Ectodermal cell (in vitro differentiated cells): Measurements from ENCODE around the gene NUP43.
"Not testable (repeated sequence)": the region's sequence is repeated elsewhere in the genome, so short reads cannot be mapped to it uniquely, and the experiment has no call there.

Experiments
- H3K27ac ChIP-seq: 2 replicates; pipeline ENCODE4 v1.7.0; 2013; ENCODE audit warnings: mild to moderate bottlenecking, low read depth, low read length; ENCODE audit not compliant: insufficient read depth, poor library complexity, severe bottlenecking
- H3K27me3 ChIP-seq: 2 replicates; pipeline ENCODE4 v1.7.0; 2013; ENCODE audit warnings: mild to moderate bottlenecking, low read length; ENCODE audit not compliant: insufficient read depth, control insufficient read depth, poor library complexity, severe bottlenecking
- H3K36me3 ChIP-seq: one replicate; pipeline ENCODE4 v1.7.0; 2013; ENCODE audit warnings: low read length; ENCODE audit not compliant: control insufficient read depth, insufficient read depth
- H3K4me1 ChIP-seq: one replicate; pipeline ENCODE4 v1.7.0; 2013; ENCODE audit warnings: low read length; ENCODE audit not compliant: control insufficient read depth, insufficient read depth
- H3K4me3 ChIP-seq: 2 replicates; pipeline ENCODE4 v1.7.0; 2013; ENCODE audit warnings: low read depth, low read length, control low read depth; ENCODE audit not compliant: insufficient read depth
- H3K9me3 ChIP-seq: 2 replicates; pipeline ENCODE4 v1.7.0; 2013; ENCODE audit warnings: mild to moderate bottlenecking, low read length, moderate library complexity; ENCODE audit not compliant: control insufficient read depth
- WGBS, 2 experiments: methylation state at CpG; one replicate each; pipeline ENCODE4 v1.1.7; 2013; ENCODE audit warnings: missing lambda C conversion rate in 2 of 2; 5-methylcytosine and 5-hydroxymethylcytosine counted together

Gene NUP43

GRCh38 chr6:149763866-149764265 lies 17.5 kb upstream of the NUP43 start:
- H3K9me3 ChIP-seq: no peaks in the 10 kb centered on the region
- no peaks in the 10 kb centered on the region for H3K27me3 ChIP-seq
- no peaks in the 10 kb centered on the region for H3K36me3 ChIP-seq
- H3K4me3 ChIP-seq: no peak overlapping the region
- H3K4me1 ChIP-seq: no peaks in the 10 kb centered on the region
- no peak overlapping the region for H3K27ac ChIP-seq

DNA sequence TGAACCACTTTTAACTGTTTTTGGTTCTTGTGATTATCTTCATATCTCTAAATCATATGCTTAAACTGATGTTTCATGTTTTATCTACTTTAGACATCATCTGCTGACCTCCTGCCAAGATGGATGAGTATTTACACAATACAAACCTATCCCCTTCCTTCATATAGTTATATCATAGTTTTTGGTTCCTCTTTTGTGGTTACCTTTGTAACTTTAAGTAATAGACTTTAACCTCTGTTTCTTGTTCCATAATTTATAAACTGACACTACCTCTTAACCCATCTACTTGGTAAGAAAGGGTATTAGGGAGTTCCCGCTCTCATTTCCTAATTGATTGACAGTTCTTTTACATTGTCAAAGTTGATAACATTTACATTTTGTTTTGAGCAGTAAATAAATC lies 15.1 kb upstream of the NUP43 start:
- Histone ChIP-seq H3K27ac (no peak overlapping the region), H3K4me1 (no peaks in the 10 kb centered on the region), H3K4me3 (no peak overlapping the region), H3K27me3 (no peaks in the 10 kb centered on the region), H3K36me3 (no peaks in the 10 kb centered on the region), H3K9me3 (no peaks in the 10 kb centered on the region)
- WGBS, 2 experiments: 100% methylated on average over 1 of the region's 1 CpG; no CpG with 5 or more reads in 1 of the 2 experiments

GRCh38 chr6:149756261-149756636 lies 9.9 kb upstream of the NUP43 start:
- 89 to 94% methylated on average over 6 to 7 of the region's 7 CpGs for WGBS, 2 experiments
- Histone ChIP-seq H3K36me3 (no peaks in the 10 kb centered on the region), H3K9me3 (no peaks in the 10 kb centered on the region), H3K4me3 (no peak overlapping the region), H3K27me3 (no peaks in the 10 kb centered on the region), H3K27ac (no peak overlapping the region), H3K4me1 (no peaks in the 10 kb centered on the region)

DNA sequence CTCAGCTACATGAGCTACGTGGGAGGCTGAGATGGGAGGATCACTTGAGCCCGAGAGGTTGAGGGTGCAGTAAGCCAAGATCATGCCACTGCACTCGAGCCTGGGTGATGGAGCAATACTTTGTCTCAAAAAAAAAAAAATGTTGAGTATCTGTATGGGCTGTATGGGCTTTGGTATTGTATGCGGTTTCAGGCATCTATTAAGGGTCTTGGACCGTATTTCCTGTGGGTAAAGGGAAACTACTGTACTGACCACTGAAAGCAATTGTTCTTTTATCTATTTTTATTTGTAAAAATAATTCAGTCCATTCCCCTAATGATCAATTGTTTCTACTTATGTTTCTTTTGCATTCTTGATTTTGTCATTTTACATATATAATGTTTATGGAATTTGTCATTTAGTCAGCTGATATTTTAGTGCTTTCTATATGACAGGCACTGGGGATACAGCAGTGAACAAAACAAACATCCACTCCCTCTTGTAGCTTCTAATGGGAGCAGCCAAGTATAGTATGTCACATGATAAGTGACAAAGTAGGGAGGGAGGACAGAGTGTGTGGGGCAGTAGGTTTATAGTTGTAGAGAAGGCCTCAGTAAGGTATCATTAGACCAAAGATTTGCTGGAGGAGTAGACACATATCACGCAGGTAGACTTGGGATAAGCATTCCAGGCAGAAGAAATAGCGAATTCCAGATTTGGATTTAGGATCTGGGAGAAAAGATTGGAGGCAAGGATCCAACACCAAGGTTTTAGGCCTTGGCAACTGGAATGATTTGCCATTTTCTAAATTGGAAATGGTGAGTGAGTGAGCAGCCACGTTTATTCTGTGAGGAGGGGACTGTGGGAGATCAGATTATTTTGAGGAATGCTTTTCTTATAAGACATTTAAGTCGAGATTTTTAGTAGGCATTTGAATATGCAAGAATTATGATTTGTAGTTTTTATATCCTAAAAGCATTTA lies 9.3 kb upstream of the NUP43 start:
- no peak overlapping the region for H3K4me3 ChIP-seq
- no peaks in the 10 kb centered on the region for H3K36me3 ChIP-seq
- no peaks in the 10 kb centered on the region for H3K9me3 ChIP-seq
- 95 to 96% methylated on average over 8 of the region's 9 CpGs for WGBS, 2 experiments
- no peaks in the 10 kb centered on the region for H3K27me3 ChIP-seq
- H3K27ac ChIP-seq: no peak overlapping the region
- peaks cover 4% of the 10 kb centered on the region for H3K4me1 ChIP-seq

DNA sequence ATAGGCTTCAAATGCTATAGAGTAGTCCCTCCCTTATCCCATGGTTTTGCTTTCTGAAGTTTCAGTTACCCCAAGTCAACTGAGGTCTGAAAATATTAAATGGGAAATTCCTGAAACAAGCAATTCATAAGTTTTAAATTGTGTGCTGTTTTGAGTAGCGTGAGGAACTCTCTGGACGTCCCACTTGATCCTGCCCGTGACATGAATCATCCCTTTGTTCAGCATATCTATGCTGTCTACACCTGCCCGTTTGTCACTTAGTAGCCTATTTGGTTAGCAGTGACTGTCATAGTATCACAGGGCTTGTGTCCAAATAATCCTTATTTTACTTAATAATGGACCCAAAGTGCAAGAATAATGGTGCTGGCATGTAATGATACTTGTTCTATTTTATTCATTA lies 8.2 kb upstream of the NUP43 start:
- peaks cover 5% of the 10 kb centered on the region for H3K4me1 ChIP-seq
- WGBS, 2 experiments: 96 to 99% methylated on average over 4 of the region's 4 CpGs
- no peaks in the 10 kb centered on the region for H3K27me3 ChIP-seq
- H3K27ac ChIP-seq: no peak overlapping the region
- H3K9me3 ChIP-seq: no peaks in the 10 kb centered on the region
- no peak overlapping the region for H3K4me3 ChIP-seq
- no peaks in the 10 kb centered on the region for H3K36me3 ChIP-seq

- 89 to 95% methylated on average over 3 of the region's 3 CpGs for whole genome bisulfite sequencing, 2 experiments
- H3K4me1 ChIP-seq, H3K27ac ChIP-seq, H3K4me3 ChIP-seq, H3K9me3 ChIP-seq, H3K27me3 ChIP-seq, H3K36me3 ChIP-seq: not testable (repeated sequence)
Observed at GRCh38 chr6:149753374-149753637, 7.0 kb upstream of the NUP43 start.

DNA sequence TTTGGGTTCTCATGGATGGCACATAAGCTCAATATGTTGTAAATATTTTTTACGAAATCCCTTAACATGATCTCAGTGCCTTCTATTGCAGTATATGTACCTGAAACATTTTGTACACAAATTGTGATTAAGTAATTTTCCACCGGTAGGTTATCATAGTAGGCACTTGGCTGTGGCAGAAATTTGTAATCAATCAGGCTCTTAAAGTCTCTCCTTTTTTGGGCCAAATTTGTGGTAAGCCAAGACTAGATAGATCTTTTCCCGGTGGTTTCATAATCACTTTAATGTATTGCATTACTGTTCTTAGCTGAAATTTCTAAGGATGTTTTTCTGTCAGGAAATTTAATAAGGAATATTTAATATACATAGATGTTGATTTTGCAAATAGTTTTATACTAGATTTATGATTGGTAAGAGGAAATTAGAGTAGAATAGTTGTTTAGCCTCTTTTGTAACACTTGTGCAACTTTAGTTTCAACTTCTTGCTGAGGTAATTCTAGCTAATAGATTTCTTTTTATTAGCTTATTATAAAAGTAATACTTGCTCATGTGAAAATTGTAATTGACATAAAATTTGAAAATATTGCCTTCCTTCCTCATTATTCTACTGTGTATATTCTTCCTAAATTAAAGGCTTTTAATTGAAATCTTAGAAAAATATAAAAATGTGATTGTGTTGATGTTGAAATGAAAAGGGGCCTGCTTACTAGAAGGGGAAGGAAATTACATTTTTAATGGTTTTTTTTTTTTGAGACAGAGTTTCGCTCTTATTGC lies 6.5 kb upstream of the NUP43 start:
- H3K27me3 ChIP-seq: no peaks in the 10 kb centered on the region
- peaks cover 5% of the 10 kb centered on the region for H3K4me1 ChIP-seq
- no peaks in the 10 kb centered on the region for H3K9me3 ChIP-seq
- no peaks in the 10 kb centered on the region for H3K36me3 ChIP-seq
- WGBS, 2 experiments: 96% methylated on average over 2 to 4 of the region's 4 CpGs
- H3K4me3 ChIP-seq: no peak overlapping the region
- no peak overlapping the region for H3K27ac ChIP-seq

DNA sequence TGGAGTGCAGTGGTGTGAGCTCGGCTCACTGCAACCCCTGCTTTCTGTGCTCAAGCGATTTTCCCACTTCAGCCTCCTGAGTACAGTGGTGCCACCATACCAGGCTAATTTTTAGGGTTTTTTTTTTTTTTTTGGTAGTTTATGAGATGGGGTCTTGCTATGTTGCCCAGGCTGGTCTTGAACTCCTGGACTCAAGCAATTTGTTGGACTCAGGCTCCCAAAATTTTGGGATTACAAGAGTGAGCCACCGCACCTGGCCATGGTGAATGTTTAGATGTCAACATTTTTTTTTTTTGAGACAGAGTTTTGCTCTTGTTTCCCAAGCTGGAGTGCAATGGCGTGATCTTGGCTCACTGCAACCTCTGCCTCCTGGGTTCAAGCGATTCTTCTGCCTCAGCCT lies 5.6 kb upstream of the NUP43 start:
- 93% methylated on average over 5 of the region's 5 CpGs for WGBS, 2 experiments
- not testable (repeated sequence) for H3K4me3 ChIP-seq, H3K27ac ChIP-seq, H3K4me1 ChIP-seq, H3K9me3 ChIP-seq, H3K36me3 ChIP-seq, H3K27me3 ChIP-seq

DNA sequence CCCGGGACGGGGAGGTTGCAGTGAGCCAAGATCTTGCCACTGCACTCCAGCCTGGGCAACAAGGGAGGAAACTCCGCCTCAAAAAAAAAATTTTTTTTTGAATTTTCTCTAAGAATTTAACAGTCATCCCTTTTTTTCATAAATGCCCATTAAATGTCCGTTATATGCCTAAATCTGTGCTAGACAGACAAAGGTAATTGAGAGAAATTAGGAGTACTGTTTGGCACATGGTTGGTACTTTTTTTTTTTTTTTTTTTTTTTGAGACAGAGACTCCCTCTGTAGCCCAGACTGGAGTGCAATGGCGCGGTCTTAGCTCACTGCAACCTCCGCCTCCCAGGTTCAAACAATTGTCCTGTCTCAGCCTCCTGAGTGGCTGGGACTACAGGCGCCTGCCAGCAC lies 4.9 kb upstream of the NUP43 start:
- Histone ChIP-seq H3K4me1 (peaks cover 5% of the 10 kb centered on the region), H3K4me3 (no peak overlapping the region), H3K27me3 (no peaks in the 10 kb centered on the region), H3K9me3 (no peaks in the 10 kb centered on the region), H3K27ac (no peak overlapping the region), H3K36me3 (no peaks in the 10 kb centered on the region)
- WGBS, 2 experiments: 91 to 93% methylated on average over 8 of the region's 8 CpGs

DNA sequence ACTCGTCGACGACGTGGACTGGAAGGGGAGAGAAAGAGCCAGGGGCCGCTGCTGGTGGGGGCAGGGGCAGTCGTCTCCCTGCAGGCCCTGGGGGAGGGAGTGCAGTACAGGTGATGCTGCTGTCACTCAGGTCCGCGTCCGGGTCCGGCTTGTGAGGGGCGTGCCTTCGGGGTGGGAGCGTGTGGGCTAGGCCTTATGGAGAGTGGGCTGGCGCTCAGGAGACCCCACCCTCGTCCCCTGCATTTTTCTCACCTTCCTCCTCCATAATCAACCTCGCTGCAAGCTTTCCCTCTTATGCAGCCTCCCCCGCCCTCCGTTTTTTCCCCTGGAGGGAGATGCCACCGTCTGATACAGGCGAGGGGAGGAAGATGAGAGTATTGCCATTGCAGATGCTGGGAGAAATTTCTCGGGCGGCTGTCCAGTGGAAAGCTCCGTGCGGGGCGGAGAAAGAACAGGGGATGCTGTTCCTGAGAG lies 3.8 kb upstream of the NUP43 start:
- no peaks in the 10 kb centered on the region for H3K36me3 ChIP-seq

More for the DNA sequence above, 3.8 kb upstream of the NUP43 start:
- Histone ChIP-seq H3K4me3 (peak overlapping the region; percentile 97), H3K27ac (peak overlapping the region; percentile 83), H3K4me1 (peaks cover 5% of the 10 kb centered on the region), H3K9me3 (no peaks in the 10 kb centered on the region), H3K27me3 (no peaks in the 10 kb centered on the region)
- 1% methylated on average over 24 to 25 of the region's 25 CpGs for WGBS, 2 experiments
